ENCODE measurements around the gene CCDC85B.

The CCDC85B gene

DNA sequence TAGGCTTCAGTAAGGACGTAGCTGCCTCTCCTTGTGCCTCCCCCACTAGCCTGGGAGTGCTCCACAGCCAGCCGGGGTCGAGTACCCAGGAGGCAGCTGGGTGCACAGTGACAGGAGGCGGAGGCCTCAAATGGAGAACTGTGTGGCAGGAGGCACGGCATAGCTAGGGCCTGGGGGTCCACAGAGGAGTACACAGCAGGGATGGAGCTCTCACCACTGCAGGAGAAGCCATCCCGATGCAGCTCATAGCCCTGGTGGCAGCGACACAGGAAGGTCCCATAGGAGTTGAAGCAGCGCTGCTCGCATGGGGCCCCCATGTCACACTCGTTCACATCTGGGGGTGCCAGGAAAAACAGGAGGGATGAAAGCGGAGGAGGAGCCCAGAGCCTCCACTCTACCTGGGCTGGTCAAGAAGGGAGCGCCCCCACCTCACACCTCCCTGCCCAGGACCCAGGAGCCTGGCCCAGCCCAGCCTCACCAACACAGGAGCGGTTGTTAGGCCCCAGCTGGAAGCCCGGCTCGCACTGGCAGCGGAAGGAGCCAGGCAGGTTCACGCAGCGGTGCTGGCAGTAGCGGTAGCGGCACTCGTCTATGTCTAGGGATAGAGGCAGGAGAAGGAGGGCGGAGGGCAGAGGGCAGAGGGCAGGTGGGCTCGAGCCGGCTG lies 20.7 kb upstream of the CCDC85B start:
- DNase-seq (ENCODE audit: low spot score), result no peak

DNA sequence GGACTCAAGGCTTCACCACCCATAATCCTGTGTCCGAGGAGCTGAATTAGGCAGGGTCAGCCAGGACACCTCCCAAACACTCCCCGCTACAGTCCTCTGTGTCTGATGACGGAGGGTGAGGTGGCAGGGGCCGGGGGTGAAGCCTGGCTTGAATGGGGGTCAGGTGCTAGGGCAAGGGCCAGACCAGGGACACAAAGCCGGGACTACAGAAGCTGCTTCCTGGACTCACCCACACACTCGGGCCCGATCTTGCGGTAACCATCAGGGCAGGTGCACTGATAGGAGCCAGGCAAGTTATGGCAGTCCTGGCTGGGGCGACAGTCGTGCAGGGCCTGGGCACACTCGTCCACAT lies 20.2 kb upstream of the CCDC85B start:
- DNase-seq (ENCODE audit: low spot score), result no peak

DNA sequence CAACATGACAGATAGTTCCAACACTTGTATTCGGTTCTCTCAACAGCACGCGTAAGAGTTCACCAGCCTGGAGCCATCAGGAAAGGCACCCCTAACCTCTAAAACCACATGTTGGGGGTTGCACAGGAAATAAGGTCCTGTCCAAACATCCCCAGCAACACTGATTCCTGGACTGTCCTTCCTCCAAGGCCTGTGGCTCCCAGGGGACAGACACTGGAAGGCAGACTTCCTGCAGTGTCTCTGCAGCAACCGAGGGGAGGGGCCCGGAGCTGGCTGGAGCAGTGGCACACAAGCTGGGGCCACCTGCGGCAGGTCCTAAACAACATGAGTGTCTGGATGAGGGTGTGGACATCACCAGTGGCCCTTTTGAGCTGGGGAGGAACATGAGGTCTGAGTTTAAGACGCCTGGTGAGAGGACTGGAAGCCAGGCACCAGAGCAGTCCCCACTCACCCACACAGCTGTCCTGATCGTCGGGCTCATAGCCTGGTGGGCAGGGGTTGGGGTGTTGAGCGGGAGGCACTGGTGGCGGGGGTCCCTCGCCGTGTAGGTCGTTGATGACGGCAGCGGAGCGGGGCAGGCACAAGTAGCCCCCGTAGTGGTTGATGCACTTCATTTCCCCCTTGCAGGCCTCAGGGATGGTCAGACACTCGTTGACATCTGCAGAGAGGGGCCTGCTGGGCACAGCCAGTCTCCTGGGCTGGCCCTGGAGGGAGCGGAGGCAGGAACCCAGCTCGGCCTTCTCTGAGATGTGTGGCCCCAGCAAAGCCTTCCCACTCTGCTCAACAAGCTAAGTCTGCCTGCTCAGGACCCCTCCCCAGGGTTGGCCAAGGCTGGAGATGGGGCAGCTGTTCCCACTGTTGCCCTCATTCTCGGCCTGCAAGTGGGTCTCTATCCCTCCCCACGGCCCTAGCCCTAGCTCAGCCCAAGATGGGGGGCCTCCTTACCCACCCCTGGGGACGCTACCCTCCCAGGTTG lies 19.5 kb upstream of the CCDC85B start:
- DNase-seq (ENCODE audit: low spot score), result no peak

DNA sequence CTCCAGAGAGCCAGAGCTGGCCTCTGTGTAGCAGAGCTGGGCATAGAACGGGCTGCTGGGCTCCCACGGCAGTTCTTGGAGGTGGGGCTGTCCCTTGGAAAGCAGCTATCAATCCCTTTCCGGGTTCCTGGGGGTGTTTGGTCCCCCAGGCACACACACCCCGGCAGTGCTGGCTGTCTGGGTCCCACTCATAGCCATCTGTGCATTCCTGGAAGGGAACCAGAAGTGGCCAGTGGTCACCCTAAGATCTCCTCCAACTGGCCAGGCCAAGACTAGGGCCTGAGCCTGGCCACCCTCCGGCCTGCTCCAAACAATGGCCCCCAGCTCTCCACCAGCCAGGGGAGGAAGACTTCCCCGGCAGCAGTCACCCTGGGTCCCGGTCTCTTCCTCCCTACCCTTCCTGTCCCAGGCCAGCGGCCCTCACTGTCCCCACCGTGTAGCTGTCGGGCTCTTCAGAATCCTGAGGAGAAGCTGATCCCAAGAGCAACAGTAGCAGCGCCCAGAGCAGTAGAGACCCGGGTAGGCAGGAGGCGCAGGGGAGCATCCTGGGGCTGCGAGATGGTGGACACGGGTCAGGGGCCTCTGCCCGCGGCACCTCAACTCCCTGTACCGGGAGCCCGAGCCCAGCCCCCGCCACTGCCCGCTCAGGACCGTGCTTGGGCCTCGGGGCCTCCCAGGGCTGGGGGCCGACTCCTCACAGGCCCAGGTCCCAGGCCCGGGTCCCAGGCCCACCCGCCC lies 18.5 kb upstream of the CCDC85B start:
- DNase-seq (ENCODE audit: low spot score), result no peak

DNA sequence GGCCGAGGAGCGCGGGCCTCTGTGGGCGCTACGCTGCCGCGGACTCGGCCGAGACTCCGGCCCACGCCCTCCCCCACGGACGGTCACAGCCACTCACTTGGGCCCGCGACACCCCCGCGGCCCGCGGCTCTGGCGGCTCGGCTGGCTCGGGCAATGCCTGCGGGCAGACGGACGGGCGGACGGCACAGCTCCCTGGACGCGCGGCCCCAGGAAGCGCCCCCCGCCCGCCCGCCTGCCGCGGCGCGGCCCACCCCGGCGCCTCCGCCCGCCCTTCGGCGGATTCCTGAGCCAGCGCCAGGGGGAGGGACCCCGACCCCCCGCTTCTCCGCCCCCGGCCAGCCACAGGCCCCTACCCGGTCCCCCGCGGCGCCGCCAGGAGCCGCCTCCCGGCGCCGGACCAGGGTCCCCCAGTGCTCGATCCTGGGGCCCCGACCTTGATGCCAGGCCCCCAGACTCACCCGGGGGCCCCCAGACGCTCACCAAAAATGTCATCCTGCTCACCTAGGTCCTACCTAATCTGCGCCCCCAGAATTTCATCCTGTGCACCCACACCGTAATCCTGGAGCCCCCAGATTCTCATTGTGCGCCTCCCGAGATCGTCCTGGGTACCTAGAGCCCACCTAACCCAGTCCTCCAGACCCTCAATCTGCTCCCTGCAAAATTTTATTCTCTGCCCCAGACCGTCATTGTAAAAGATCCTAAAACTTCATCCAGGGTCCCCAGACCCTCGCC lies 17.7 kb upstream of the CCDC85B start, which contains the start of gene EFEMP2:
EFEMP2 (minus strand) TSS at position 215 of the 732 bp plus-strand sequence. CDS start 446 bp downstream, outside the sequence.
- DNase-seq (ENCODE audit: low spot score), result peak; percentile 65

DNA sequence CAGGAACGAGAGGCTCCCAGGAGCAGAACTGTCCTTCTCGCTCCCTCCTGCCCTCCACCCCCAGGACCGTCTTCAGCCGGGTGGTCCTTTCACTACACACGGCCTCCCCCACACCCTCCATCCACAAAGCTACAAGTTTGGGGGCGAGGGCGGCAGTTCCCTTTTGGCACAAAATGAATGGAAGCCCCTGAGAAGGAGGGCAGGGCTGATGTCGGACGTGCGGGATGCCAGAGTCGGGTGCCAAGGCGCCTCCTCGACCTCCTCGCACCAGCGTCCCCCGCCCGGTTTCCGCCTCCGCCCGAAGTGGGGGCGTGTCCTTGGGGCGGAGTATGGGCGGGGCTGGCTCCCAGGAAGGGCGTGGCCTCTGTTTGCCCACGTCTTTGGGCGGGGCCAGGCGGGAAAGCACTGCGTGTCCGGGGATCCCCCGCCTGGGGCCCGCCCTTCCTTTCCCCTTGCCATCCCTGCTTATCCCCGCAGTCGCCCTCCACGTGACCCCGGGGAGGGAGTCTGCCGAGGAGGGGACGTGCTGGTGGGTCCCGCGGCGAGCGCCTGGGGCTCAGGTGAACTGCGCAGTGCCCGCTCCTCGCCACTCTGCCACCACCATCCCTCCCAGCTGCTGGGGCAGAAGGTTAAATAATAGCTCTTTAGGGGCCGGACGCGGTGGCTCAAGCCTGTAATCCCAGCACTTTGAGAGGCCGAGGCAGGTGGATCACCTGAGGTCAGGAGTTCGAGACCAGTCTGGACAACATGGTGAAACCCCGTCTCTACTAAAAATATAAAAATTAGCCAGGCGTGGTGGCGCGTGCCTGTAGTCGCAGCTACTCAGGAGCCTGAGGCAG lies 16.9 kb upstream of the CCDC85B start:
- DNase-seq (ENCODE audit: low spot score), result peak; percentile 95

DNA sequence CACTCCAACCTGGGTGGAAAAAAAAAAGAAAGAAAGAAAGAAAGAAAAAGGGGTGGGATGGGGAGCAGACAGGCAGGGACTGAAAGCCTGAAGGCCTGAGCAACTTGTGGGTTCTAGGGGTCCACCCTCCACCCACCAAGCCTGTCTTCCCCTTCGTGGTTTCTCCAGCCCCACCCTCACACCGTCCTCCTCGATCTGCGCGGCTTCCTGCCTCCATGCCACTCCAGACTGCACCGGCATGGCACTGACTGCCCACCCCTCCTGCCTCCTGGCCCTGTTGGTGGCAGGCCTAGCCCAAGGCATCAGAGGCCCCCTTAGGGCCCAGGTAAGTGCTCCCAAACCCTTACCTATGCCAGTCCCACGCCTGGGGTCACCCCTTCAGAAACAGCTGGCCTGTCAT lies 10.9 kb upstream of the CCDC85B start, which contains the start of gene CTSW:
CTSW (plus strand) TSS at position 221 of the 400 bp plus-strand sequence; CDS start at position 239, 18 bp downstream.
- no peak for DNase-seq (ENCODE audit: low spot score)

DNA sequence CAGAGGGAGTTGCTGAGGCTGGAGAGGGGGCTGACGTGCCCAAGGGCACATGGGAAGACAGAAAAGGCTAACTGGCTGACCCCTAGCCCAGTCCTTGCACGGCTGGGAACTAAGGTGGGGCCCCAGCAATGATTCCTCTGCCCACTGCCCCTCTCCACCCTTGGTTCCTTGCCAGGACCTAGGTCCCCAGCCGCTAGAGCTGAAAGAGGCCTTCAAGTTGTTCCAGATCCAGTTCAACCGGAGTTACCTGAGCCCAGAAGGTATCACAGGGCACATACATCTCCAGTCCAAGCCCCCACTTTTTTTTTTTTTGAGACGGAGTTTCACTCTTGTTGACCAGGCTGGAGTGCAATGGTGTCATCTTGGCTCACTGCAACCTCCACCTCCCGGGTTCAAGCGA lies 10.4 kb upstream of the CCDC85B start:
- no peak for DNase-seq (ENCODE audit: low spot score)

DNA sequence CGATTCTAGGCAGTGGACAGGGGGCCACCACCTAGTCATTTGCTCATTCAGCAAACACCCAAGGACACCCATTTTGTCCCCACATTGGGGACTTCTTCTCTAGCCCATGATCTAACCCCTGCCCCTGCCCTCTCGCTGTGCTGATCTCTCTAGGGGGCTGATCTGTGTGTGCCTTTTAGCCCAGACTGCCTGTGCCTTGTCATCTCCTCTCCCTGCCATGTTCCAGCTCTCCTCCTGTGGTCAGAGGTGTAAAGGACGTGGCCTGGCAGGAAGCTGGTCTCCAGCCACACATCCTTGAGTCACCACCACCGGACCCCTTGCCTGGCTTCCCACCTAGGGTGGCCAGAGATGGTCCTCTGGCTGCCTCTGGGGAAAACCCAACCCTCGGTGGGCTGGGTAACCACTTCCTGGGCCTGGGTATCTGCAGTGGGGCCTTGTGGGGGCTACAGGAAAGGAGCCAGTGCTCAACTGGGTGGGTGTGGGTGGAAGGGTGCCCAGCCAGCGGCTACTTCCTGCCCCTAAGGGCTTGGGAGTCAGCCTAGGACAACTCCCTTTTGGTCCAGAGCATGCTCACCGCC lies 9.5 kb upstream of the CCDC85B start:
- DNase-seq (ENCODE audit: low spot score), result no peak

DNA sequence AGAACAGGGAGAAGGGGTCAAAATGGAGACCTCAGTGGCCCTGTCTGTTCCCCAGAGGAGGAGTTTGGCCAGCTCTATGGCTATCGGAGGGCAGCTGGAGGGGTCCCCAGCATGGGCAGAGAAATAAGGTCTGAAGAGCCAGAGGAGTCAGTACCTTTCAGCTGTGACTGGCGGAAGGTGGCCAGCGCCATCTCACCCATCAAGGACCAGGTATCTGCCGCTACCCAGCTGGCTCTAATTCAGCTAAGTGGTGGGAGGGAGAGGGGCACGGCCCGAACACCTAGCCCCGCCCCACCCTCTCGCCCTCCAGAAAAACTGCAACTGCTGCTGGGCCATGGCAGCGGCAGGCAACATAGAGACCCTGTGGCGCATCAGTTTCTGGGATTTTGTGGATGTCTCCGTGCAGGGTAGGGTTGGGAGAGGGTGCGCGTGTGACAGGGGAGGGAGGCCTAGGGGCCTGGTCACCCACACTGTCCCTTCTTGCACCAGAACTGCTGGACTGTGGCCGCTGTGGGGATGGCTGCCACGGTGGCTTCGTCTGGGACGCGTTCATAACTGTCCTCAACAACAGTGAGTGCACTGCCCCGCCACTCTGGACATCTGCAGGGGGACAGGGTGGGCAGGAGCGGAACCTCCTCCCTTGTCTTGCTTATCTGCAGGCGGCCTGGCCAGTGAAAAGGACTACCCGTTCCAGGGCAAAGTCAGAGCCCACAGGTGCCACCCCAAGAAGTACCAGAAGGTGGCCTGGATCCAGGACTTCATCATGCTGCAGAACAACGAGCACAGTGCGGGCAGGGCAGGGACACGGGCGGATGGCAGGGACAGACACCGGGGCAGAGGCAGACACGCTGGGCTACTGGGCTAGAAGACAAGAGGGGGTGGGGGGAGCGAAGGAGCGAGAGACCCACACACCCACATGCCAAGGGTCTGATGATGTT lies 8.1 kb upstream of the CCDC85B start:
- DNase-seq (ENCODE audit: low spot score), result no peak

DNA sequence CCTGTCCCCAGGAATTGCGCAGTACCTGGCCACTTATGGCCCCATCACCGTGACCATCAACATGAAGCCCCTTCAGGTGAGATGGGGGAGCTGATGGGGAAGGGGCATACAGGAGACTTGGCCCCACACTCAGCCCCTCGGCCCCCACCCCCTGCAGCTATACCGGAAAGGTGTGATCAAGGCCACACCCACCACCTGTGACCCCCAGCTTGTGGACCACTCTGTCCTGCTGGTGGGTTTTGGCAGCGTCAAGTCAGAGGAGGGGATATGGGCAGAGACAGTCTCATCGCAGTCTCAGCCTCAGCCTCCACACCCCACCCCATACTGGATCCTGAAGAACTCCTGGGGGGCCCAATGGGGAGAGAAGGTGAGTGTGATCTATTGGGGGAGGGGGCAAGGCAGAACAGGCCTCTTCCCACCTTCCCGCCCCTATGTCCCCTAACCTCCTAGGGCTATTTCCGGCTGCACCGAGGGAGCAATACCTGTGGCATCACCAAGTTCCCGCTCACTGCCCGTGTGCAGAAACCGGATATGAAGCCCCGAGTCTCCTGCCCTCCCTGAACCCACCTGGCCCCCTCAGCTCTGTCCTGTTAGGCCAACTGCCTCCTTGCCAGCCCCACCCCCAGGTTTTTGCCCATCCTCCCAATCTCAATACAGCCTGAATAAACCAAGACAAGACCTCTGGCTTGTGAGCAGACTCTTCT lies 7.3 kb upstream of the CCDC85B start:
- DNase-seq (ENCODE audit: low spot score), result no peak

DNA sequence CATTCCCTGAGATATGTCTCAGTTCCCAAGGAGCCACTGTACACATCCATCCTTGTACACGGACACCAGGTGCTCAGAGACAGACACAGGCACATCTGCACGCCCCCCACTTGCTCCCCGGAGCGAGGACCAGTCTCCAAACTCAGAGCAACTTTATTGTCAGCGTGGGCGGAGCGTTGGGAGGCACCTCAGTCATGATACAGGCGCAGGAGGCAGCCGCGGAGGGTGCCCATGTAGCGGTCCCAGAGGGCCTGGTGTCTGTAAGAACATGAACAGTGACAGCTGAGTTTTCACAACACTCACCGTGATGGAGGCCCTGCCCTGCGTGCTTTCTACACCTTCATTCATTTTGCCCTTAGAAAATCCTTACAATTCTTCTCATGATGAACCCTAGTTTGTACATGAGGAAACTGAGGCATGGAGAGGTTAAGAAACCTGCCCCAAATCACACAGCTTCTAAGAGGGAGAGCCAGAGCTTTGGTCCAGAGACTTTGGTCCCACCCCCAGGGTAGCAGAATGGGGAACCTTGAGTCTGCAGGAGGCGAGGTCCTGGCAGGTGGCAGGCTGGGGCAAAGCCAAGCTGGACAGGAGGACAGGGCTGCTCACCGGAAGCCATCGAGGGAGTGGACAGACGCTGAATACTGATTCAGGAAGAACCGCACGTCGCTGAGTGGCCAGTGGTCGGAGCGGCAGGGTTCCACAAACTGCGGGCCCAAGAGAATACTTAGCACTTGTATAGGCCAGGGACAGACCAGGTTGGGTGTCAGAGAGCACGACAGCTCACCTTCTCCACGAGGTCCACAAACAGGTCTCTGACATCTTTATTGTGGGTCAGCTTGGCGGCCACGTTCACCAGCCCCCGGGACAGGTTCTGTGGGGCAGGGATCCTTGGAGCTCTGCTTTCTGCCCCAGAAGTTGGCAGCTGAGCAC lies 6.4 kb upstream of the CCDC85B start:
- no peak for DNase-seq (ENCODE audit: low spot score)

DNA sequence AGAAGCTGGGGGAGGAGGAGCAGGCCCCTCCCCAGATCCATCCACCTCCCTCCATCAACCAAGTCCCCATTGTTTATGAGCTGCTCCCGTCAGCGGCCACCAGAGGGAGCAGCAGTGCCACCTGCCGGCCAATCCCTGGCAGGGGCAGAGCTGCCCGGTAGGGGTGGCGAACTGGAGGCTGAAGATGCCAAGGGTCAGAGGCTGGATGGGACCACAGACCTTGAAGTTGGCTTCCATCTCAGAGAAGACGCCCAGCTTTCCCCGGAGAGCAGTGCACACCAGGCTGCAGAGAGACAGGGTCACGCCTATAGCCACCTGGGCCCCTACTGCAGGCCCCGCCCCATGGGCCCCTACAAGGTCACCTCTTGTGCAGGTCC lies 5.8 kb upstream of the CCDC85B start:
- peak; percentile 89 for DNase-seq (ENCODE audit: low spot score)

DNA sequence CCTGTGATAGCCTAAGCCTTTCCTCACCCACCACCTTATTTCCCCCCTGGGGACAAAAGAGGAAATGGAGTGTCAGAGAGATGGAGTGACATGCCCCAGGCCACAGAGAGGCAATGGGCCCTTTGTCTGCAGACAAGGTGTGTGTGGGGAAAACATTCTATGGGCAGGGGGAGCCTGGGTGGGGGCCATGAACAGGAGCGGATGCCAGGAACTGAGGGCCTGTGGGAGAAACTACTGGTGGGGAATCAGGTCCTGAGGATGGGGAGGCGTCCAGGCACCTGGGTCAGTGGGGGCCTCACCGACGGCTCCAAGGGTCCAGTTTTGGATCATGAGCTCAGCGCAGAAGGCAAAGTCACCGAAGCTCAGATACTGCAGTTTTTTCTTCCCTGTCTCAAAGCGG lies 5.2 kb upstream of the CCDC85B start:
- DNase-seq (ENCODE audit: low spot score), result no peak

DNA sequence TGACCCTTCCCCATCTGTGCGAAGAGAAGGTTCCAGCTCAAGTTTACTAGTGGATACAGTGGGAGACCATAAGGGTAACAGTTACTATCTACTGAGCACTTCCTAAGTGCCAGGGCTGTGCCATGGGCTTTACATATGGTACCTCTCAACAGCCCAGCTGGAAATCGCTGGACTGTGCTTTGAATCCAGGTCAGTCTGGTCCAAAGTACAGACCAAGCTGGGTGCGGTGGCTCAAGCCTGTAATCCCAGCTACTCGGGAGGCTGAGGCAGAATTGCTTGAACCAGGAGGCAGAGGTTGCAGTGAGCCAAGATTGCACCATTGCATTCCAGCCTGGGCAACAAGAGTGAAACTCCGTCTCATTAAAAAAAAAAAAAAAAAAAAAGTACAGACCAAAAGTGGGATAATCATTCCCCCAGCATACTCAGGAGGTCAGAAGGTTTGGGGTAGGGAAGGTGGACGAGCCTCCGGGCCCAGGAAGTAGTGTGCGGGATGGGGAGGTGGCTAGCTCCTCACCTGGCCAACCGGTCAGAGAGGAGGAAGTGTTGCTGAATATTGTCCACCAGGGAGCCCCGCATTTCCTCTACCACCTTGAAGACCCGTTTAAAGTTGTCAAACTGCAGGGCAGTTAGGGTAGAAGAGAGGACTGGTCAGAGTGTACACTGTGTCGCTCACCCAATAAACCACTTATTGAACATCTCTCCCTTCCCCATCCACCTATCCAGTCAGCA lies 4.5 kb upstream of the CCDC85B start:
- no peak for DNase-seq (ENCODE audit: low spot score)

DNA sequence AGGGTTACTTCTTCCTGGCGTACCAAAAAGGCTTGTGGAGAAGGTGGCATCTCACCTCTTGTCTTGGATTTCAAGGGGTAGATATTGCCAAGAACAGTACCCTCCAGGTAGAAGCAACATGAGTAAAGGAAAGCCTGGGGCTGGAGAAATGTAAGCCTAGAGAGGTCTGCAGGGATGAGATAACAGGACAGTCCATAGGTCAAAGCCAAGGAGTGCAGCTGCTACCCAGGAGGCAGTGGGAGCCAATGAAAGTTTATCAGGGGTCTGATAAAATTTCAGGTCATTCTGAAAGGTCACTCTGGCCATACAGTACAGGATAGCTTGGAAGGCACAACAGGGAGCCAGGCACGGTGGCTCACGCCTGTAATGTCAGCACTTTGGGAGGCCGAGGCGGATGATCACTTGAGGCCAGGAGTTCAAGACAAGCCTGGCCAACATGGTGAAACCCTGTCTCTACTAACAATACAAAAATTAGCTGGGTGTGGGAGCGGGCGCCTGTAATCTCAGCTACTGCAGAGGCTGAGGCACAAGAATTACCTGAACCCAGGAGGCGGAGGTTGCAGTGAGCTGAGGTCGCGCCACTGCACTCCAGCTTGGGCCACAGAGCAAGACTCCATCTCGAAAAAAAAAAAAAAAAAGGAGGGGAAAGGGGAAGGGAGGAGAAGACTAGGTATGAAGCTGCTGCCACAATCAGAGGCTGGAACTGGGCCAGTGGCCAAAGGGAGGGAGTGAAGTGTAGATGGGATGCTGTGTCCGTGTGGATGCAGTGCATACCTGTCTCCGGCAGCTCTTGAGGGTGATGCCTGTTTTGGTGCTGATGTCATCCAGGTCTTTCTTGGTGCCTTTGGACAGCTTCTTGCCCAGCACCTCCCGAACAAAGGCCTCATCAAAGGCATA lies 3.4 kb upstream of the CCDC85B start:
- no peak for DNase-seq (ENCODE audit: low spot score)

All from iPS-NIHi11 (cell line).